Activated CD4-positive, alpha-beta memory T cell treated with anti-CD3 and anti-CD28 coated beads for 36 hours (primary cell): ENCODE results near the gene UQCC5. TPM values are rescaled to one million over a fixed set of nuclear protein-coding genes. Genes with fewer than 3 reads are reported as not detected.

Source experiments
- CTCF ChIA-PET: fragments of 350-600 bp; sonication (Branson Sonifier 250); formaldehyde crosslinking; loops from one replicate; lab custom pipeline; 2021; ENCODE audit warnings: antibody characterized with exemption, inconsistent platforms; lab: Charles Lee
- POLR2A ChIA-PET: fragments of 350-600 bp; sonication (Branson Sonifier 250); formaldehyde crosslinking; loops from one replicate; lab custom pipeline; 2021; ENCODE audit warnings: antibody characterized with exemption; lab: Charles Lee
- DNase-seq: peaks from one replicate; pipeline ENCODE4 v3.0.0-alpha.2; 2020
- H3K27ac Mint-ChIP-seq: one replicate; pipeline ENCODE4 v1.8.0; 2021; ENCODE audit warnings: mixed read lengths
- H3K27me3 Mint-ChIP-seq: one replicate; pipeline ENCODE4 v1.8.0; 2021; ENCODE audit warnings: mixed read lengths
- H3K36me3 Mint-ChIP-seq: one replicate; pipeline ENCODE4 v1.8.0; 2021; ENCODE audit warnings: mixed read lengths
- H3K4me1 Mint-ChIP-seq: one replicate; pipeline ENCODE4 v1.8.0; 2021; ENCODE audit warnings: low read depth, mixed read lengths
- H3K4me3 Mint-ChIP-seq: one replicate; pipeline ENCODE4 v1.8.0; 2021; ENCODE audit warnings: mild to moderate bottlenecking, mixed read lengths
- H3K9me3 Mint-ChIP-seq: one replicate; pipeline ENCODE4 v1.8.0; 2021; ENCODE audit warnings: mixed read lengths
- intact Hi-C: fragments of 100-400 bp; cut with micrococcal nuclease; formaldehyde crosslinking; loops from one replicate; pipeline ENCODE4 v1.15.1; 2023
- total RNA-seq, 2 experiments: library from RNA; stranded (reverse); gene quantifications; one replicate each; pipeline ENCODE4 v1.2.3, GENCODE V29; 2021

Gene UQCC5
- total RNA-seq, 2 experiments from 2014 or later = 12.9 to 13.3 TPM

DNA sequence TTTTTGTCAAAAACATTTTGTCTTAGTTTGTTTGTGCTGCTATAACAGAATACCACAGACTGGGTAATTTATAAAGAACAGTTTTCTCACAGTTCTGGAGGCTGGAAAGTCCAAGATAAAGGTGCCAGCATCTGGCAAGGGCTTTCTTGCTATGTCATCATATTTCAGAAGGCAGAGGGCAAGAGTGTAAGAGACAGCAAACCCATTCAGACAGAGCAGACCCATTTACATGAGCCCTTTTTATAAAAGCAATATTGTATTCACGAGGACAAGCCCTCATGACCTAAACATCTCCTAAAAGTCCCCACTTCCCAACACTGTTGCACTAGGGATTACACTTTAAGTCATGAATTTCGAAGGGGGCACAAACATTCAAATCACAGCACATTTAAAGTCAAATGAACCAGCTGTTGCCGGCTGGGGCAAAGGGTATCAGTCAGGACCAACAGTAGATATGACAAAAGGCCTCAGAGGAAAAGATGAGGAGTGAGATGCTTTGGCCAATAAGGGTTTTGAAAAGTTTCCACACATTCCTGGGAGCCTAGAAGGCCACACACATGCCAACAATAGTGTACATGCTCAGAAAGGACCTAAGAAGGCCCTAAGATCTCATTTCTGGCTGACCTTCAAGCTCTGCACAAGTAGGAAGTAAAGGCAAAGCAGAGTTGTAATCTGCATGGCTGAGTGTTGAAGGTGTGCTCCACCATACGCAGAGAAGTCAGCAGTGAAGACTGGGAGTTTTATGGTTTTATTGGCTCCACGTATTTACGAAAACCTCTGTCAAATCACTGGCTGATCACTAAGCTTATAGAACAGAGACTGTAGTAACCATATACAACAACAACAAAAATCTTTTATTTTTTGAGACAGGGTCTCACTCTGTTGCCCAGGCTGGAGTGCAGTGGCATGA is 37.9 kb downstream of the UQCC5 start:
- peaks cover 36% of the 10 kb centered on the region for H3K36me3 Mint-ChIP-seq
- ChIA-PET POLR2A (no interaction called here), CTCF (interaction anchor here (0.5 to 1.5 kb wide), 2 partner anchors 22 to 640 kb away, joined by 3 read pairs; no protein-coding TSS in a partner anchor)
- no peak for DNase-seq
- H3K4me3 Mint-ChIP-seq = no peak overlapping the region
- intact Hi-C loops = no loop called here
- H3K9me3 Mint-ChIP-seq = no peaks in the 10 kb centered on the region
- H3K27ac Mint-ChIP-seq = no peak overlapping the region
- no peaks in the 10 kb centered on the region for H3K4me1 Mint-ChIP-seq
- H3K27me3 Mint-ChIP-seq = no peaks in the 10 kb centered on the region

Other genes with a start within 250 kb of the UQCC5 start
- 10 to 100 TPM; 21.9 to 23.1 TPM for gene GLYCTK, start 248.8 kb upstream of the UQCC5 start, total RNA-seq
- 10 to 100 TPM; 13.2 to 13.5 TPM for gene DNAH1, start 220.3 kb upstream of the UQCC5 start, total RNA-seq
- 10 to 100 TPM; 92.8 to 99.8 TPM for gene BAP1, start 126.6 kb upstream of the UQCC5 start, total RNA-seq
- gene PHF7, start 125.9 kb upstream of the UQCC5 start, total RNA-seq = 10 to 100 TPM; 19.7 to 20.5 TPM
- gene SEMA3G, start 91.5 kb upstream of the UQCC5 start, total RNA-seq = under 1 TPM; 0.10 to 0.14 TPM
- gene TNNC1, start 82.6 kb upstream of the UQCC5 start, total RNA-seq = 1 to 10 TPM; 3.0 to 4.7 TPM
- gene NISCH, start 81.0 kb upstream of the UQCC5 start, total RNA-seq = 10 to 100 TPM; 50.8 to 60.2 TPM
- under 1 TPM in 1 of 2 experiments, not detected in 1; 0.14 TPM for gene STAB1, start 41.3 kb upstream of the UQCC5 start, total RNA-seq
- 10 to 100 TPM; 46.9 to 49.5 TPM for gene NT5DC2, start 2.7 kb upstream of the UQCC5 start, total RNA-seq
- gene PBRM1, start 149.3 kb downstream of the UQCC5 start, total RNA-seq = 10 to 100 TPM; 52.3 to 59.2 TPM
- gene GNL3, start 149.4 kb downstream of the UQCC5 start, total RNA-seq = 100 to 1,000 TPM; 167 to 172 TPM
- 10 to 100 TPM; 34.1 to 36.9 TPM for gene GLT8D1, start 169.2 kb downstream of the UQCC5 start, total RNA-seq
- gene SPCS1, start 169.5 kb downstream of the UQCC5 start, total RNA-seq = 100 to 1,000 TPM; 132 TPM
- 10 to 100 TPM; 16.9 to 21.7 TPM for gene NEK4, start 234.3 kb downstream of the UQCC5 start, total RNA-seq
- gene ITIH1, start 241.0 kb downstream of the UQCC5 start, total RNA-seq = not detected